Measurements from ENCODE around the gene TCL1A.
A peak's percentile ranks its signal among the peaks of the same experiment; 100 is the strongest.
"Not testable (repeated sequence)": the region's sequence is repeated elsewhere in the genome, so short reads cannot be mapped to it uniquely, and the experiment has no call there.

TCL1A gene

GRCh38 chr14:95756127-95756526 lies 42.2 kb upstream of the TCL1A start:
- no peak for DNase-seq (ENCODE audit: low read depth)
- TF ChIP-seq, protein P1, sequence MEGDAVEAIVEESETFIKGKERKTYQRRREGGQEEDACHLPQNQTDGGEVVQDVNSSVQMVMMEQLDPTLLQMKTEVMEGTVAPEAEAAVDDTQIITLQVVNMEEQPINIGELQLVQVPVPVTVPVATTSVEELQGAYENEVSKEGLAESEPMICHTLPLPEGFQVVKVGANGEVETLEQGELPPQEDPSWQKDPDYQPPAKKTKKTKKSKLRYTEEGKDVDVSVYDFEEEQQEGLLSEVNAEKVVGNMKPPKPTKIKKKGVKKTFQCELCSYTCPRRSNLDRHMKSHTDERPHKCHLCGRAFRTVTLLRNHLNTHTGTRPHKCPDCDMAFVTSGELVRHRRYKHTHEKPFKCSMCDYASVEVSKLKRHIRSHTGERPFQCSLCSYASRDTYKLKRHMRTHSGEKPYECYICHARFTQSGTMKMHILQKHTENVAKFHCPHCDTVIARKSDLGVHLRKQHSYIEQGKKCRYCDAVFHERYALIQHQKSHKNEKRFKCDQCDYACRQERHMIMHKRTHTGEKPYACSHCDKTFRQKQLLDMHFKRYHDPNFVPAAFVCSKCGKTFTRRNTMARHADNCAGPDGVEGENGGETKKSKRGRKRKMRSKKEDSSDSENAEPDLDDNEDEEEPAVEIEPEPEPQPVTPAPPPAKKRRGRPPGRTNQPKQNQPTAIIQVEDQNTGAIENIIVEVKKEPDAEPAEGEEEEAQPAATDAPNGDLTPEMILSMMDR (IDR thresholded peaks at IDR 0.05; ENCODE audit: insufficient read depth, low read depth, low read length, missing control alignments) = no peak
- no peak overlapping the region for H3K4me3 ChIP-seq (ENCODE audit: low read depth, low read length)

- TF ChIP-seq, protein P1 (IDR thresholded peaks at IDR 0.05; ENCODE audit: insufficient read depth, low read depth, low read length, missing control alignments) = no peak
- H3K4me3 ChIP-seq (ENCODE audit: low read depth, low read length) = no peak overlapping the region
- no peak for DNase-seq (ENCODE audit: low read depth)
Measured at GRCh38 chr14:95741781-95742180, 27.9 kb upstream of the TCL1A start.

DNA sequence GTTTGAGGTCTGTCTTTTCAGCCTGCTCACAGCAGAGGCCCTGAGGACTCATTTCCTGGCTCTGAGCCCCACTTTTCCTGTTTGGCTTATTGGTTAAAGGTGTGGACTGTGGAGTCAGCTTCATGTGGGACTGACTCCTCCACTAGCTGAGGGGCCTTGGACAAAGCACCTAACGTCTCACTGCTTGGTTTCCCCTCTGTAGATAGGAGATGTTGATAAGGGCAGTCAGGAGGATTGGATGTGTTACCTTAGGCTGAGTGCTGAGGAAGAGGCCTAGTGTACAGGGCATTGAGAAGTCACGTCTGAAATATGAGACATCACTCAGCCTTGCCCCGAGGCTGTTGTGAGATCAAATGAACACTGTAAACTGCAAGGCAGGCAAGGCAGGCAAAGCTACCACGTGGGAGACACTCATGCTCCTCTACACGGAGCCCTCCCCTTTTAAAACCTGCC lies 27.1 kb upstream of the TCL1A start:
- H3K4me3 ChIP-seq (ENCODE audit: low read depth, low read length) = no peak overlapping the region
- DNase-seq (ENCODE audit: low read depth) = no peak
- TF ChIP-seq, protein P1 (IDR thresholded peaks at IDR 0.05; ENCODE audit: insufficient read depth, low read depth, low read length, missing control alignments) = no peak

DNA sequence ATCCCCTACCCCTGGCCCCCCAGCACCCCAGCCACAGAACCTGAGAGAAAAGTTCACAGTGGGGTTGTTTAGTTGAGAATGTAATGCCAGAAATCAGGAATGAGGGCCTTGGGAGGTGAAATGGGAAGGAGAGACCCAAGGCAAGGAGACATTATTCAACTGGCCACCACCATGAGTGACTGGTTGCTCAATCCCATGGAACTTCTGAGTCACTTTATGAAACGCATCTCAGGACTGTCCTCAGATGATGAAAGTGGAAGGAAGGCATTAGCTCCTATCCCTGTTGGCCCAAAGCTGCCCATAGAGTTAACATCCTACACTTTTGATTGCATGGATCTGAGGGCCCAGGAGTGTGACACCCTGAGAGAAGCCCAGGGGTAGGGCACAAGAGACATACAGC lies 25.4 kb upstream of the TCL1A start:
- TF ChIP-seq, protein P1 (IDR thresholded peaks at IDR 0.05; ENCODE audit: insufficient read depth, low read depth, low read length, missing control alignments) = no peak
- no peak overlapping the region for H3K4me3 ChIP-seq (ENCODE audit: low read depth, low read length)
- DNase-seq (ENCODE audit: low read depth) = no peak

DNA sequence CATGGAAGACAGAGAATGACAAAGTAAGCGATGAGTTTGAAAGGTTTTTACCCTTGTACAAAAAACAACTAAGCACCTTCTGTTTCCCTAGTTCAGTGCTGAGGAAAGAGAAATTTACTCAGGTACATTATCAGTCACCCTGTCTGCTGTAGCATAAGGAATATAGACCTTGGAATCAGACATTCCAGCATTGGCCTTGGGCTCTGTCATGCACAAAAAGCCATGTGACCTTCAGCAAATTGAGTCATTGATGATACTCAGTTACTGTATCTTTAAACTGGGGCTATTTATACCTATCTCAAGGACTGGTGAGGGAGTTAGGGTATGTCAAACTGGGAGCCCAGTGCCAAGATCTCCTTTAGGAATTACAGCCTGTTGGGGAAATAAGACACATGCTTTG lies 19.3 kb upstream of the TCL1A start:
- TF ChIP-seq, protein P1 (IDR thresholded peaks at IDR 0.05; ENCODE audit: insufficient read depth, low read depth, low read length, missing control alignments) = no peak
- no peak for DNase-seq (ENCODE audit: low read depth)
- H3K4me3 ChIP-seq (ENCODE audit: low read depth, low read length) = no peak overlapping the region

- DNase-seq (ENCODE audit: low read depth) = no peak
- TF ChIP-seq, protein P1 (IDR thresholded peaks at IDR 0.05; ENCODE audit: insufficient read depth, low read depth, low read length, missing control alignments) = no peak
- no peak overlapping the region for H3K4me3 ChIP-seq (ENCODE audit: low read depth, low read length)
Measured at GRCh38 chr14:95730126-95730525, 16.2 kb upstream of the TCL1A start.

- not testable (repeated sequence) for H3K4me3 ChIP-seq (ENCODE audit: low read depth, low read length)
- DNase-seq (ENCODE audit: low read depth) = peak; percentile 79
Measured at GRCh38 chr14:95729402-95730028, 15.6 kb upstream of the TCL1A start.
